ENCODE data around the gene RPTOR.

GRCh38 chr17:80839511-80839941, 294.9 kb downstream of the RPTOR start:
- TF ChIP-seq CTCF (IDR thresholded peaks at IDR 0.05) (no peak), TCF7L2 (IDR thresholded peaks at IDR 0.05; ENCODE audit: low read depth, low read length) (no peak), REST (IDR thresholded peaks at IDR 0.05; ENCODE audit: insufficient read depth in 1 of 2, low read depth in 2 of 2, low read length in 1 of 2) (no peak), POLR2AphosphoS5 (IDR thresholded peaks at IDR 0.05; ENCODE audit: low read depth, low read length) (no peak)
